GM19043 (cell line): ENCODE data around the gene ABCD1.
A peak's percentile ranks its signal among the peaks of the same experiment; 100 is the strongest.
"Not testable (repeated sequence)": the region's sequence is repeated elsewhere in the genome, so short reads cannot be mapped to it uniquely, and the experiment has no call there.

Experiments
- ATAC-seq: cut with Tn5 transposase; IDR thresholded peaks from one replicate; pipeline ENCODE4 v1.9.1; 2021; ENCODE audit warnings: low read depth; ENCODE audit not compliant: unreplicated experiment

ABCD1 gene

DNA sequence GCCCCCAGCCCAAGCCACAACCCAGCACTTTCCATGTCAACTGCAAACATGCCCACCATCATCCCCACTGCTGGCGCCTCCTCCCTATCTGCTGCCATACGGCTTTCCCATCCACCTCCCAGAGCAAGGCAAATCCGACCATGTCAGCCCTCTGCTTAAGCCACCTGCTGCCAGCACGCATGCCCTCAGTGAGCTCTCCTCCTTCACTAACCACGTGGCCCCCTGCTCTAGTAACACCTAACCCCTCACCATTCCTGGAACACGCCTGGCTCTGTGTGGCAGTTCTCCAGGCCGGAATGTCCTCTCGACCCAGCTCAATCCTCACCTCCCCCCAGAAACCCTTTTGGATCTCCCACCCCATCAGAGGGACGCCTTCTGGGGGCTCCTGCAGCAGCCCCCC, 17.9 kb upstream of the ABCD1 start:
- ATAC-seq = no peak

DNA sequence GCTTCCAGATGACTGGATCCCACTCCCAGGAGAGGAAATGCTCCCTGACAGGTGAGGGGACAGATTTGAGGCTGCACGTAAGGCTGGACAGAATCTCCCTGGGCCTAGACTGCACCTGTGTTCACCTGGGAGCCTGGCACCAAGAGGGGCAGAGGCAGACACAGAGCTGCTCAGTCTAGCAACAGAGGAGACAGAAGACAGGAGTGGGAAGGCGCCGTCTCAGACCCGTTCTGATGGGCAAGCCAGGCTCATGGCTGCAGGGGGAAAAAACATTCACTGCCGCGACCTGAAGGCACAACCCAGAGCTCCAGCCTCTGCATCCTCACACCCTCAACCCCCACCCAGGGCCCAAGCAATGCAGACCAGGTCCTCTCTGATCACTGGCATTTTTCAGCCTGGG, 17.2 kb upstream of the ABCD1 start:
- no peak for ATAC-seq

DNA sequence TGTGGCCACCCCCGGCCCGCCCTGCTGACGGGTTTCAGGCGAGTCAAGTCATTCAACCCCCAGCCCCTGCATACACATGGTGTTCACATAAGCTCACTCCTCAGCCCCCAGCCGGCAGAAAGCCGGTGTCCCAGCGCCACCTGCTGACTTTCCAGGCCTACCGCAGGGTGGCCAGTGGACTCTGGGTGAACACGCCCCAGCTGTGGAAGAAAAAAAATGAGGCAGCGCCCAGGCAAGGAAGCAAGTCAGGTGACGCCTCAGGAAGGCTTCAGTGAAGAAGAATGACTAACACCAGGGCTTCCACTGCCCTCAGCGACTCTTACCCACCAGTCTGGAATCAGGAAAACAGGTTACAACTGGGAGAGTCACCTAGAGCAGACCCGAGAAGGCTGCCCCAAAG, 16.2 kb upstream of the ABCD1 start:
- ATAC-seq = no peak

GRCh38 chrX:153709726-153710674, 14.7 kb upstream of the ABCD1 start:
- no peak for ATAC-seq

GRCh38 chrX:153714256-153714655, 10.4 kb upstream of the ABCD1 start:
- no peak for ATAC-seq

GRCh38 chrX:153717445-153717844, 7.2 kb upstream of the ABCD1 start:
- ATAC-seq = no peak

DNA sequence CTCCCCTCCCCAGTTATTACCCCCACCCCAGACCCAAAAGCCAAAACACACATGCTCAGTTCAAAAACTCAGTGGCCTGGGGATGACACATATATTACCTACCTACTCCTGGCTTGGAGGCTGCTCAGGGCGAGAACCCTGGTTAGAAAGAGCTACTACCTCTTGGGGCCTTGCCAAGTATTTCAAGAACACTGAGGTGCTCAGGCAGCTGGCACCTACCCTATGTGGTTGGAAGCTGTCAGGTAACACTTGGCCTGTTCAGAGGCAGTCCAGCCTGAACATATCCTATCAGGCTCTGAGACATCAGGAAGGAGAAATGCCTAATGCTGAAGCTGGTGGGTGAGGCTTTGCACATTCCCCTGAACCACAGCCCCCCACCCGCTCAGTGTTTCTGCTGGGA, 5.4 kb upstream of the ABCD1 start:
- no peak for ATAC-seq

DNA sequence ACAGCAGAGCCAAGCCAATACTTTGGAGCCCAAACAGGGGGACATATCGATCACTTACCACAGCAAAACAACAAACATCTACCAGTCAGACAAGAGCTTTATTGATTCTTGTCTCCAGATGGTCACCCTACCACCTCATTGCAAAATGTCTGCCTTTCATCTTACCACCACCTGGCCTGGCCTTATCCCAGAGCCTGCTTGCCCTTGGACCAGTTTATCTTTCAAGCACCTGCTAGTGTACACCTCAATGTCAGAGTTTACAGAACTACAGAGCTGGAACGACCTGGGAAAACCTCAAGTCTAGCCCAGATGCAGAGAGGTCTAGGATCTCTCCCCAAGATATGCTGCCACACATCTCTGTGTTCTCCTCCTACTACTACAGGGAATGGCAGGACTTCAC, 5.0 kb upstream of the ABCD1 start:
- ATAC-seq = no peak

GRCh38 chrX:153722704-153723350, 1.8 kb upstream of the ABCD1 start:
- ATAC-seq = no peak

DNA sequence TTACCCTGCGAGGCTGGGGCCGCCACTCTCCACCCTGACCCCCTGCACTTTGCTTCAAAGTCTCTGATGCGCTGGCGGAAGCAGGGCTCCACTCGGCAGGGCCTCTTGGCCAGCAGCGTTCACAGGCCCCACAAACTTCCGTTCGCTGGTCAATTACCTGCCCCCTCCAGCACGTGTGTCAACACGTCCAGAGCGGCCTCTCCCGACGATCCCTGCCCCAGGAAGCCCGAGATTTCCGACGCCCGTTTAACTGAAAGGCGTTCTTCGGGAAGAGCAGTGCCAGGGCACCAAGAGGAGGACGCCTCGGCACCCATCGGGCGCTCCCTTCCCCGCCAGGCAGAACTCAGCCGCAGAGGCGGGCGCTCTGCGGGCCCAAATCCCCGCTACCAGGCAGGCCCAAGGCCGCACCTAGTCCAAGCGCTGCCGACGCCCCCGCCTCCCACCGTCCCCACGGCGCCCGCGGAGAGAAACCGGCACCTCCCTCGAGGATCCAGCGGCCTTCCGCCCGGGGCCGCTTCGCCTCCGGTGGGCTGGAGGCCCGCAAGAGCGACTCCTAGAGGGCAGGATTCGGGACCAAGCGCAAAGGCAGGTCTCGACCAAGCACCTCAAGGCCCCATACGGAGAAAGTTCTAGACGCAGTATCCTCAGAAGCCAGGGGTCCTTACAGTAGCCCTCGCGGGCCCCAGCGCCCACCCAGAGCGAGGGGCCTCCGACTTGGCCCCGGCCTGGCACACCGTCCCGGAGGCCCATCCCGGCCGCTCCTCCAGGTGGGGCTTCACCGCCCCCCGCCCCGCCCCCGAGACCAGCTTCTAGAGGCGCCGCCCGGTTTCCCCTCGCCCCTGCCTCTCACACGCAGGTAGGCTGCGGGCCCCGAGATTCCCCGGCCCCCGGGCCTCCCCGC, 1.1 kb upstream of the ABCD1 start:
- peak; percentile 15 for ATAC-seq

- peak; percentile 2 for ATAC-seq
Measured at GRCh38 chrX:153725039-153725831, 579 bp downstream of the ABCD1 start.

- ATAC-seq = no peak
Measured at GRCh38 chrX:153725832-153726285, 1.2 kb downstream of the ABCD1 start.

GRCh38 chrX:153726286-153727122, 1.8 kb downstream of the ABCD1 start:
- peak; percentile 48 for ATAC-seq

- no peak for ATAC-seq
Measured at GRCh38 chrX:153727123-153727931, 2.7 kb downstream of the ABCD1 start.

GRCh38 chrX:153728095-153728494, 3.4 kb downstream of the ABCD1 start:
- no peak for ATAC-seq

DNA sequence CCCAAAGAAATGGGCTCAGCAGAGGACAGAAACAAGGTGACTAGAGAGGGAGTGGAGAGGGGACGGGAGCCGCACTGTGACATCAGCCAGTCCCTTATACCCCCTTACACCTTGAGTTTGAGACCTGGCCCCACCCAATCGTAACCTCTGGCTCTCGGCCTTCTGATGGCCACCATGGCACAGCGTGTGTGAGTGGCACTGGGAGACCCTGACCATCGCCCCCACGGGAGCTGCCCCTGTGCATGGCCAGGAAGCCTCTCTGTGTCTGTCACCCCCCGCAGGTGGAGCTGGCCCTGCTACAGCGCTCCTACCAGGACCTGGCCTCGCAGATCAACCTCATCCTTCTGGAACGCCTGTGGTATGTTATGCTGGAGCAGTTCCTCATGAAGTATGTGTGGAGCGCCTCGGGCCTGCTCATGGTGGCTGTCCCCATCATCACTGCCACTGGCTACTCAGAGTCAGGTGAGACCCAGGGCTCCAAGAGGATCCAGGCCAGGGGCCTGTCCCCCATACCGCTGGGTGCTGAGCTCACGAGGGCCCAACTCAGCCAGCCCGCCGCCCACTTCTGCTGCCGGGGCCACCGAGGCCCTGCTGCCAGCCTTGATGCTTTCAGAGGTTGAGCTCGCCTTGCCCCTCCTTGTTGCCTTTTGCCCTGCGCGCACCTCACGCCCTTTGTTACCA, 4.4 kb downstream of the ABCD1 start:
- ATAC-seq = no peak

DNA sequence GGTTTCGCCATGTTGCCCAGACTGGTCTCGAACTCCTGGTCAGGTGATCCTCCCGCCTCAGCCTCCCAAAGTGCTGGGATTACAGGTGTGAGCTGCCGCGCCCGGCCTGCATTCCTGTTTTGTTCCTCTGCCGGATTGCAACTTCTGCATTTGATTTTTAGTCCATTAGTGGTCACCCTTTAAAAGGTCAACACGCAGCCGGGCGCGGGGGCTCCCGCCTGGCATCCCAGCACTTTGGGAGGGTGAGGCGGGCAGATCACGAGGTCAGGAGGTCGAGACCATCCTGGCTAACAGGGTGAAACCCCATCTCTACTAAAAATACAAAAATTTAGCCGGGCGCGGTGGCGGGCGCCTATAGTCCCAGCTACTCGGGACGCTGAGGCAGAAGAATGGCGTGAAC, 5.5 kb downstream of the ABCD1 start:
- ATAC-seq = not testable (repeated sequence)
